NT2/D1 (cell line): Measurements from ENCODE around the gene ZSCAN5A.

Source experiments
- YY1 ChIP-seq: IDR thresholded peaks from 2 replicates; pipeline ENCODE4 v1.6.1; 2011; ENCODE audit not compliant: insufficient read length, insufficient read depth
- ZNF274 ChIP-seq: IDR thresholded peaks from 2 replicates; pipeline ENCODE4 v1.6.1; 2011; ENCODE audit warnings: mild to moderate bottlenecking, low read depth, low read length

DNA sequence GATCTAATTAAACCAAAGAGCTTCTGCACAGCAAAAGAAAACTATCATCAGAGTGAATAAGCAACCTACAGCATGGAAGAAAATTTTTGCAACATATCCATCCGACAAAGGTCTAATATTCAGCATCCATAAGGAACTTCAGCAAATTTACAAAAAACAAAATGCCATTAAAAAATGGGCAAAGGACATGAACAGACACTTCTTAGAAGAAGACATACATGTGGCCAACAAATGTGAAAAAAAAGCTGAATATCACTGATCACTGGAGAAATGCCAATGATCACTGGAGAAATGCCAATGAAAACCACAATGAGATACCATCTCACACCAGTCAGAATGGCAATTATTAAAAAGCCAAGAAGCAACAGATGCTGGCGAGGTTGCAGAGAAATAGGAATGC, 46.2 kb upstream of the ZSCAN5A start:
- TF ChIP-seq ZNF274 (no peak), YY1 (no peak)
